IPS-NIHi11 (cell line): ENCODE results near the gene PPP1R1A.

Source experiments
- DNase-seq: peaks from one replicate; pipeline ENCODE4 v3.0.0; 2012; ENCODE audit warnings: mixed read lengths, low spot score

PPP1R1A gene

GRCh38 chr12:54535474-54535873 is 53.0 kb downstream of the PPP1R1A start:
- no peak for DNase-seq

- DNase-seq, result no peak
These were observed 58.9 kb downstream of the PPP1R1A start for GRCh38 chr12:54529581-54529980.
